ENCODE data around the gene CDK4.

- TF ChIP-seq, protein P1, sequence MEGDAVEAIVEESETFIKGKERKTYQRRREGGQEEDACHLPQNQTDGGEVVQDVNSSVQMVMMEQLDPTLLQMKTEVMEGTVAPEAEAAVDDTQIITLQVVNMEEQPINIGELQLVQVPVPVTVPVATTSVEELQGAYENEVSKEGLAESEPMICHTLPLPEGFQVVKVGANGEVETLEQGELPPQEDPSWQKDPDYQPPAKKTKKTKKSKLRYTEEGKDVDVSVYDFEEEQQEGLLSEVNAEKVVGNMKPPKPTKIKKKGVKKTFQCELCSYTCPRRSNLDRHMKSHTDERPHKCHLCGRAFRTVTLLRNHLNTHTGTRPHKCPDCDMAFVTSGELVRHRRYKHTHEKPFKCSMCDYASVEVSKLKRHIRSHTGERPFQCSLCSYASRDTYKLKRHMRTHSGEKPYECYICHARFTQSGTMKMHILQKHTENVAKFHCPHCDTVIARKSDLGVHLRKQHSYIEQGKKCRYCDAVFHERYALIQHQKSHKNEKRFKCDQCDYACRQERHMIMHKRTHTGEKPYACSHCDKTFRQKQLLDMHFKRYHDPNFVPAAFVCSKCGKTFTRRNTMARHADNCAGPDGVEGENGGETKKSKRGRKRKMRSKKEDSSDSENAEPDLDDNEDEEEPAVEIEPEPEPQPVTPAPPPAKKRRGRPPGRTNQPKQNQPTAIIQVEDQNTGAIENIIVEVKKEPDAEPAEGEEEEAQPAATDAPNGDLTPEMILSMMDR (optimal IDR thresholded peaks at IDR 0.05 in 1 of 3, IDR thresholded peaks at IDR 0.05 in 1 of 3, conservative IDR thresholded peaks at IDR 0.05 in 1 of 3; ENCODE audit: extremely low read depth in 1 of 3, insufficient read depth in 2 of 3, low read length in 3 of 3), result no peak
- no peak for TF ChIP-seq EZH2 (IDR thresholded peaks at IDR 0.05; ENCODE audit: low read length)
These were observed 17.5 kb downstream of the CDK4 start for GRCh38 chr12:57734591-57734990.
